Mesothelial cell of epicardium (in vitro differentiated cells): ENCODE results near the gene MAGI3. TPM values are rescaled to one million over a fixed set of nuclear protein-coding genes. Genes with fewer than 3 reads are reported as not detected.
"Not testable (repeated sequence)": the region's sequence is repeated elsewhere in the genome, so short reads cannot be mapped to it uniquely, and the experiment has no call there.

Experiments used
- DNase-seq, 2 experiments: peaks; one replicate each; pipeline ENCODE4 v3.0.0; 2021; ENCODE audit warnings: low spot score in 2 of 2; ENCODE audit not compliant: unreplicated experiment in 2 of 2
- H3K27ac Mint-ChIP-seq: 2 replicates; pipeline ENCODE4 v1.8.0; 2021; ENCODE audit warnings: mixed read lengths
- H3K27me3 Mint-ChIP-seq: 2 replicates; pipeline ENCODE4 v1.8.0; 2021; ENCODE audit warnings: low read depth, mixed read lengths
- H3K36me3 Mint-ChIP-seq: 2 replicates; pipeline ENCODE4 v1.8.0; 2021; ENCODE audit warnings: mixed read lengths
- H3K4me1 Mint-ChIP-seq: 2 replicates; pipeline ENCODE4 v1.8.0; 2021; ENCODE audit warnings: mixed read lengths
- H3K4me3 Mint-ChIP-seq: 2 replicates; pipeline ENCODE4 v1.8.0; 2021; ENCODE audit warnings: mild to moderate bottlenecking, moderate library complexity, mixed read lengths
- H3K9me3 Mint-ChIP-seq: 2 replicates; pipeline ENCODE4 v1.8.0; 2021; ENCODE audit warnings: mixed read lengths
- CTCF ChIP-seq: fragments of 200-600 bp; sonication (generic); IDR thresholded peaks from one replicate; pipeline ENCODE4 v1.5.0; 2021; ENCODE audit warnings: antibody characterized with exemption; ENCODE audit not compliant: unreplicated experiment
- total RNA-seq: library from RNA; stranded (reverse); gene quantifications from 3 replicates; pipeline ENCODE4 v1.2.1, GENCODE V29; 2021

The MAGI3 gene
- total RNA-seq, 1 donor from 2014 or later = 28.7 TPM

GRCh38 chr1:113399062-113399583 lies 8.8 kb downstream of the MAGI3 start:
- H3K4me1 Mint-ChIP-seq = peaks cover 18% of the 10 kb centered on the region
- no peaks in the 10 kb centered on the region for H3K27me3 Mint-ChIP-seq
- H3K4me3 Mint-ChIP-seq = no peak overlapping the region
- no peak overlapping the region for H3K27ac Mint-ChIP-seq
- TF ChIP-seq CTCF = no peak
- no peaks in the 10 kb centered on the region for H3K9me3 Mint-ChIP-seq
- DNase-seq = no peak
- no peaks in the 10 kb centered on the region for H3K36me3 Mint-ChIP-seq

- Mint-ChIP-seq H3K4me1 (peaks cover 11% of the 10 kb centered on the region), H3K9me3 (no peaks in the 10 kb centered on the region), H3K27me3 (no peaks in the 10 kb centered on the region), H3K36me3 (peaks cover 4% of the 10 kb centered on the region), H3K4me3 (no peak overlapping the region), H3K27ac (no peak overlapping the region)
- TF ChIP-seq CTCF = no peak
- DNase-seq = no peak
Measured at GRCh38 chr1:113401067-113401466, 10.8 kb downstream of the MAGI3 start.

- TF ChIP-seq CTCF = no peak
- no peak overlapping the region for H3K27ac Mint-ChIP-seq
- no peaks in the 10 kb centered on the region for H3K9me3 Mint-ChIP-seq
- no peak overlapping the region for H3K4me3 Mint-ChIP-seq
- no peak for DNase-seq
- H3K27me3 Mint-ChIP-seq = no peaks in the 10 kb centered on the region
- peaks cover 12% of the 10 kb centered on the region for H3K4me1 Mint-ChIP-seq
- peaks cover 4% of the 10 kb centered on the region for H3K36me3 Mint-ChIP-seq
Measured at GRCh38 chr1:113401728-113402127, 11.4 kb downstream of the MAGI3 start.

GRCh38 chr1:113403065-113403464 lies 12.8 kb downstream of the MAGI3 start:
- no peak for DNase-seq
- peaks cover 15% of the 10 kb centered on the region for H3K4me1 Mint-ChIP-seq
- peaks cover 4% of the 10 kb centered on the region for H3K36me3 Mint-ChIP-seq
- no peaks in the 10 kb centered on the region for H3K27me3 Mint-ChIP-seq
- no peaks in the 10 kb centered on the region for H3K9me3 Mint-ChIP-seq
- H3K27ac Mint-ChIP-seq = no peak overlapping the region
- TF ChIP-seq CTCF = no peak
- no peak overlapping the region for H3K4me3 Mint-ChIP-seq

GRCh38 chr1:113405573-113405972 lies 15.3 kb downstream of the MAGI3 start:
- DNase-seq = no peak
- Mint-ChIP-seq H3K9me3 (no peaks in the 10 kb centered on the region), H3K27me3 (no peaks in the 10 kb centered on the region), H3K36me3 (peaks cover 4% of the 10 kb centered on the region), H3K4me3 (no peak overlapping the region), H3K4me1 (peaks cover 13% of the 10 kb centered on the region), H3K27ac (peak overlapping the region; percentile 14)
- TF ChIP-seq CTCF = no peak

GRCh38 chr1:113406149-113406548 lies 15.8 kb downstream of the MAGI3 start:
- H3K4me3 Mint-ChIP-seq, H3K27ac Mint-ChIP-seq, H3K9me3 Mint-ChIP-seq, H3K27me3 Mint-ChIP-seq, DNase-seq, H3K36me3 Mint-ChIP-seq: not testable (repeated sequence)
- H3K4me1 Mint-ChIP-seq = peaks cover 13% of the 10 kb centered on the region
